GM18511 (cell line): ENCODE measurements around the gene GCH1.
"Not testable (repeated sequence)": the region's sequence is repeated elsewhere in the genome, so short reads cannot be mapped to it uniquely, and the experiment has no call there.

ENCODE experiments used
- ATAC-seq: cut with Tn5 transposase; IDR thresholded peaks from one replicate; pipeline ENCODE4 v1.9.1; 2021; ENCODE audit warnings: mild to moderate bottlenecking, moderate library complexity; ENCODE audit not compliant: unreplicated experiment

GCH1 gene

DNA sequence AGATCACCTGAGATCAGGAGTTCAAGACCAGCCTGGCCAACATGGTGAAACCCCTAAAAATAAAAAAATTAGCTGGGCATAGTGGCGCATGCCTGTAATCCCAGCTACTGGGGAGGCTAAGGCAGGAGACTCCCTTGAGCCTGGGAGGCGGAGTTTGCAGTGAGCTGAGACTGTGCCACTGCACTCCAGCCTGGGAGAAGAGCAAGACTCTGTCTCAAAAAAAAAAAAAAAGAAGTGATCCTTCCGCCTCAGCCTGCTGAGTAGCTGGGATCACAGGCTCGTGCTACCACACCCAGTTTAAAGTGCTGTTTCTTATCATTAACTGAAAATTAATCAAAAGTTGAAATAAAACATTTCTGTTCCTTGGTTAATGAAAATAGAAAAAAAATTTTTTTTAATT, 6.3 kb upstream of the GCH1 start:
- ATAC-seq = not testable (repeated sequence)

DNA sequence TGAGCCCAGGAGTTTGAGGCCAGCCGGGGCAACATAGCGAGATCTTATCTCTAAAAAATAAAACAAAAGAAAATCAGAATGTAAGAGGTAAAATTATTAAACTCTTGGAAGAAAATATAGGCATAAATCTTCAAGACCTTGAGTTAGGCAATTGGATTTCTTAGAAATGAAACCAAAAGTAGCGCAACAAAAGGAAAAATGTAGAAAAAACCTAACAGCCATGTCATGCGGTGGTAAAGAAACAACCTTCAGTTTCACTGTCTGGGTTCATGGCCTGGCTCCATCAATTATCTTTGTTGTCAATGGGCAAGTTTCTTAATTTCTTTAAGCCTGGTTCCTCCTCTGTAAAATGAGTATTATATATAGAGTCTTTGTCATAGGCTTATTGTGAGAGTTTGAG, 5.6 kb upstream of the GCH1 start:
- ATAC-seq = no peak

DNA sequence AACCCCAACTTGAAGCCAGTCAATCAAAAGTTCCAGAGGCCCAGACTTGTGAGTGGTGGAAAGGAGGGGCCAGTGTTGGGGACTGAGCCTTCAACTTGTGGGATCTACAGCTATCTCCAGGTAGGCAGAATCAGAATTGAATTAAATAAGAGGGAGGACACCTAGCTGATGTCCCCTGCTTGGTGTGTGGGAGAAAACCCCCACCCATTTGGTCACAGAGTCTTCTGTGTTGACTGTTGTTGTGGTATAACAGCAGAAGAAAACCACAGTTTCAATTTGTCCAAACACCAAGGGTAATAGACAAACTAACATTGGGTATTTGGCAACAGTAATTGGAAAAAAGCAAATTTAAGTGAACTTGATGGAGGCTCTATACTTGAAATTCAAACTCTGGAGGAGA, 3.4 kb upstream of the GCH1 start:
- no peak for ATAC-seq

GRCh38 chr14:54902143-54902520, 494 bp downstream of the GCH1 start:
- peak; percentile 58 for ATAC-seq

DNA sequence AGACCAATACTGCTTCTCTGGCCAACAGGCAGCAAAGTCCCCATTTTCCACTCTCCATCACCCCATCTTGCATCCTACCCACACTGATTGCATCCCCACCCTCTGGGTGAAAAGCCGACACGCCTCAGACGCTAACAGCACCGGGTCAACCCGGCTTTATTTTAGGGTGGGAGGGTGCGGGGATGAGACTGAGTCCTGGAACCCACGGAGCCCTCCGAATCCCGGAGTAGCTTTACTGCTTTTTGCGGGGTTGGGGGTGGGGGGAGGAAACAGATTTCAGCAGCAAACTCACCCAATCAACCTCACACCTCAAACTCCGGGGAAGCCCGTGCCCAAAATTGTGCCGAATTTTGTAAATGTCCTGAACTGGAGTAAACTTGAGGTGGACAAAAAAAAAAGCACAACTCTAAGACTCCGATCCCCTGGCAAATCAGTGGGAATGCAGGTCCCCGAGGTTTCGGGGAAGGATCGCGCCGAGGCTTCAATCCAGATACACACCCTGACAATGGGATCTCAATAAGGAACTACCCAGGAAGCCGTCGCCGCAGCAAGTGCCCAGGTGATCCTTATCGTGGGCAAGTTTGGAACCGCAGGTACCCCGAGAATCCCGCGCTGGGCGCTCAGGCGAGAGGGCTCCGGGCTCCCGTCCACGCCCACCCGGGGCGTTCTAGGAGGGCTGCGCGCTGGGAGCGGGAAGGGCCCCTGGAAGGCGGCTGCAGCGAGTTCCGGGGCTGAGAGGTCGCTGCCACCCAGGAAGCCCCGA, 1.1 kb downstream of the GCH1 start:
- ATAC-seq = no peak

GRCh38 chr14:54899573-54899972, 3.1 kb downstream of the GCH1 start:
- ATAC-seq = no peak

DNA sequence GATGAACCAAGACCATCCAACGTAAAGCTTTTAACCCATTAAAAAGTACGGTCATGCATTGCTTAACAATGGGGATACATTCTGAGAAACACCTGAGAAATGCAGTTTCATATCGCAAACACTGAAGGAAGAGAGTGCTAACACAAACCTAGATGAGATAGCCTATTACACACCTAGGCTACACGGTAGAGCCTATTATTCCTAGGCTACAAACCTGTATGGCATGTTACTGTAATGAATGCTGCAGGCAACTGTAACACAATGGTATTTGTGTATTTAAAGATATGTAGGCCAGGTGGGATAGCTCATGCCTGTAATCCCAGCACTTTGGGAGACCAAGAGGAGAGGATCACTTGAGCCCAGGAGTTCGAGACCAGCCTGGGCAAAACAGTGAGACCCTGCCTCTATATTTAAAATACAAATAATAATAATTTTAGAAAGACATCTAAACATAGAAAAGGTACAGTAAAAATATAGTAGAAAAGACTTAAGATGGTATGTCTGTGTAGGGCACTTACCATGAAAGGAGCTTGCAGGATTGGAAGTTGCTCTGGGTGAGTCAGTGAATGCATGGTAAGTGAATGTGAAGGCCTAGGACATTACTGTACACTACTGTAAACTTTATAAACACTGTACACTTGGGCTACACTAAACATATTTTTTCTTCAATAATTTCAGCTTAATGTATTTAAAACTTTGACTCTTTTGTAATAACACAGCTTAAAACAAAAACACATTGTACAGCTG, 4.6 kb downstream of the GCH1 start:
- ATAC-seq = not testable (repeated sequence)

GRCh38 chr14:54895683-54896082, 6.9 kb downstream of the GCH1 start:
- no peak for ATAC-seq

DNA sequence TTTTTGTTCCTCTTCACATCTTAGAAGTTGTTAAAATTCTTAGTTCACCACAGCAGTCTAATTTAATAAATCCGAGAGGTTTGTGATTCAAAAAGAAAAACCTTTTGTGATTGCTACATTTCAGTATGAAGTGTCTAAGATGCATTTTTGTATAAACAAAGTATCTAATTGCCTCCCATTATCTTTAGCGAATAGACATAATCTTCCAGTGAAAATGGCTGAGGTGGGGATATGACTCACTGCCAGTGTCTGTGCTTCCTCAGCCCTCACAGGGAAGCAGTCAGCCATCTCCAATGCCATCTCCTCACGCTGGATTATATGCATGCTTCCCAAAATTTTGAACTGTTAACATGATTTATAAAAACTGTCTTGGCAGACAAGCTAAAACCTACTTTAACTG, 7.6 kb downstream of the GCH1 start:
- ATAC-seq = no peak

DNA sequence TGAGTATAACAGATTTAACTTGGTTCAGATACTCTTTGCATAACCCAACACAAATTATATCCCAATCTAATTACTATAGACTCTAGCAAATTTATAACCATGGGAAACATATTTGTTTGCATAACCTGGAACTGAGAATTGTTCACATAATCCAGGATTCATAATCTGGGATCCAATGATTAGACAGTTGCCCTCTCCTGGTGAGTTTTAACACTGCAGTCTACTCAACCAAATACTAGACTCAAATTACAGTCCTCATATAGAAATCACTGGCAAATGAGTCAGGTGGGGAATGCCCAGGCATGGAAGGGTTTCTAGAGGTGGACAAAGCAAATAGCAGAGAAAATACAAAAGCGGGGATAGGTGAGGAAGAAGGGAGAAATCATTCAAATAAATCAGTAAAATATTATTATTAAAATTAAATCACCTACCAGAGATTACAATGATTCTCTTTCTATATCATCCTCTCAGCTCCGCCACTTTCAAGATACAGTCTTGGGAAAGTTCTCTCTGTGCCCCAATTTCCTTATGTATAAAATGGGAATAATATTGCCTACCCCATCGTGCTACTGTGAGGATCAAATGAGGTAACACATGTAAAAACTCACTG, 9.4 kb downstream of the GCH1 start:
- peak; percentile 46 for ATAC-seq

GRCh38 chr14:54891471-54892245, 11.0 kb downstream of the GCH1 start:
- ATAC-seq = no peak

- ATAC-seq = peak; percentile 77
Observed at GRCh38 chr14:54890788-54891187, 11.8 kb downstream of the GCH1 start.

DNA sequence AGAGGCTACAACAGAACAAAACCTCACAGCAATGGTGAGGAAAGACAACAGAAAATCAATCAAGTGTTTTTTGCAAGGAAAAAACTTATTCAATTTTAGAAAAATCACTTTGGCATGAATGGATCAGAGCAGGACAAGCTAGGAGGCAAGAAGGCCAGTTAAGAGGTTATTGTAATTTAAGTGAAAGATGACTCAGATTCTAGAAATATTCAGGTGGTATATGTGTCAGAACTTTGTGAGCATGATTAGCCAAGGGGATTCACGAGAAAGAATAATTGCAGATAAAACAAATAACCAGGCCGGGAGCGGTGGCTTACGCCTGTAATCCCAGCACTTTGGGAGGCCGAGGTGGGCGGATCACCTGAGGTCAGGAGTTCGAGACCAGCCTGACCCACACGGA, 12.7 kb downstream of the GCH1 start:
- ATAC-seq = no peak

DNA sequence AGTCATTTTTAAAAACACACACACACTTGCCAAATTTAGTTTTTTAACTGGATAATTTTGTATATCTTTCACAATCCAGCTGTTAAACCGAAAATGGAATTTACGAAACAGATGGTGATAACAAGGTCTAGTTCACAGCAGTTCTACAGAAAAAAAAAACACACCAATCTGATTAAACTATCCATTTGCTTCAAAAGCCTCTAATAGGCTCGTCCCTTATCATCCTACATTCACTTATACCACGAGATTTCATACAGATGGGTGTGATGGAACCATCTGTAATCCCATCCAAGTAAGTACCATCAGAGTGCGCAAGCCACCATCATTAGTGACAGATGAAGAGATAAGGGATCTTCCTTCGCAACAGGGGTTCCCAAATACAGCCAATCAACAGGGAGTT, 20.1 kb downstream of the GCH1 start:
- ATAC-seq = no peak

GRCh38 chr14:54881761-54882401, 20.7 kb downstream of the GCH1 start:
- ATAC-seq = peak; percentile 67

GRCh38 chr14:54881235-54881760, 21.3 kb downstream of the GCH1 start:
- peak; percentile 75 for ATAC-seq

DNA sequence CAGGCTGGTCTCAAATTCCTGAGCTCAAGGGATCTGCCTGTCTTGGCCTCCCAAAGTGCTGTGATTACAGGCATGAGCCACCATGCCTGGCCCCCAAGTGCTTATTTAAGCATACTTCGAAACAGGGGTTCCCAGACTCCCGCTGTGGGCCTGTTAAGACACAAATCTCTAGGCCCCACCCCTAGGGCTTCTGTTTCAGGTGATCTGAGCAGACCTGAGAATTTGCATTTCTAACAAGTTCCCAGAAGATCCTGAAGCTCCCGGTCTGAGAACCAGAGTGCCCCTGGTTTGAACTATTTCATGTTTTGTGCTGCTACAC, 25.0 kb downstream of the GCH1 start:
- ATAC-seq = no peak

DNA sequence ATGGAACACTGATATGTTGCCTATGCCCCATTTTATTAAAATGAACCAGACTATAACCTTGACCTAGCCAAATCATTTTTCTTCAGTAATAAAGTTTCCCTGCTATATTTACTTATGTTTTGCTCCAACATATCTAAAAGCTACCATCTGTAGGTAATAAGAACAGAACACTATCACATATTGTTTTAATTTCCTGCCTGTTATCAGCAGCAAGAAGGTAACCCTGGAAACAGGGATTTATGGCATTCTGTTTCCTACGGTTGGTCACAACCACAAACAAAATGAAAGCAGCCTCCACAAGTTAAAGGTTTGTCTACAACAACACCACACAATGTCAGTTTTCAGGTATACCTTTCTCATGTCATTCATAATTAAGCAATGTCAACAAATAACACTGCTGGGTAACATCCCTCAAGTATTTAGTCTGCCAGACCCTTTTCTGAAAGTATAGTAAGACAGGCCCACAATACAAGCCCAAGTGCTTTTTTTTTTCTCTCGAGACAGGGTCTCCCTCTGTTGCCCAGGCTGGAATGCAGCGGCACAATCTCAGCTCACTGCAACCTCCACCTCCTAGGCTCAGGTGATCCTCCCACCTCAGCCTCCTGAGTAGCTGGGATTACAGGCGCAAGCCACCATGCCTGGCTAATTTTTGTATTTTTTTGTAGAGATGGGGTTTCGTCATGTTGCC, 25.5 kb downstream of the GCH1 start:
- no peak for ATAC-seq

GRCh38 chr14:54875648-54876047, 27.0 kb downstream of the GCH1 start:
- ATAC-seq = not testable (repeated sequence)
